DMS114 treated with DMSO at 0.1 percent for 48 hours (cell line): ENCODE results near the gene SLC40A1.

Source experiments
- DNase-seq: peaks from one replicate; lab custom pipeline; 2025; ENCODE audit not compliant: unreplicated experiment; lab: John Stamatoyannopoulos, UW

Gene SLC40A1

DNA sequence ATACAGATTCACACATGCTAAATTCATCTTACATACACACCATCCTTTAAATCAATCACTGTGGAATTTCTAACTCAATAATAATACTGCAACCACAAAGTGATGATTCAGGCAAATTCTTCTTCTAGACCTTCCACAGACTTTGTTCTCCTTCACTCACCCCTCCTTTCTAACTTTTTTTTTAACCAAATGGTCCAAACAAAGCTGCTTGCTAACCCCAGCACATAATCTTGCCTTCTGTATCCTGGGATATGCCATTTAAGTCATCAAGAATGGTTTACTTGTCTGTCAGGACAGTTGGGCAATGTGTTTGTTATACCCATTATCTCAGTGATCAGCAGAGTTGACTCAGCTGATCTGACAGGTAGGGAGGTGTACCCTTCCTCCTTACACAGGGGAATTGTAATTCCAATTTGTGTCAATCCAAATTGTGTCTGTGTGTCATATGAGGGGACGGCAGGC lies 10.0 kb downstream of the SLC40A1 start:
- no peak for DNase-seq

DNA sequence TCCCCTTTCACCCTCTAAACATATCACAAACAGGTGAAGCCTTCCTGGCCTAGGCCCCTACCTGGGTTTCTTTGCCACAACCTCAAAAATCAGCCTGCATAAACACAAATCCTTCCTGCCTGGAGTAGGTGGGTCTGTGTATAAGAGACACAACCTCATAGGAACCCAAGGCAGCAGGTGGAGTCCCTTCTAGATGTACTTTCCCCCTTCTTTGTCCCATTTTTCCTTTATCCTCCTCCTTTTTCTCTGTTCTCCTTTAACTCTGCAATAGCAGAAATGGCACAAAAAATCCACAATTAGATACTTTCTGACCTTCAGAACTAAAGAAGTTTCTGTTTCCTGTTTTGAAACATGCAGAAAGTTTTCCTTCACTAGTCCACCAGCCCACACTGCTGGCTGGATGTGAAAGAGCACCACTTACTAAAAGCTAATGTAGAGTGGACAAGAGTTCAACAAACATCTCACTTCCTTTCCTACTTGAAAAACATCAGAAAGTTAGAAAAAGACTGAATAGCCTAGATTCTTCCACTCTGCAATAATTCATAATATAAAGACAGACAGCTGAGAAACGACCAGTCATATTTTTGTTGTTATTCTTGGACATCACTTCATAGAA lies 11.2 kb downstream of the SLC40A1 start:
- DNase-seq, result no peak

GRCh38 chr2:189566046-189566445 lies 14.5 kb downstream of the SLC40A1 start:
- no peak for DNase-seq

DNA sequence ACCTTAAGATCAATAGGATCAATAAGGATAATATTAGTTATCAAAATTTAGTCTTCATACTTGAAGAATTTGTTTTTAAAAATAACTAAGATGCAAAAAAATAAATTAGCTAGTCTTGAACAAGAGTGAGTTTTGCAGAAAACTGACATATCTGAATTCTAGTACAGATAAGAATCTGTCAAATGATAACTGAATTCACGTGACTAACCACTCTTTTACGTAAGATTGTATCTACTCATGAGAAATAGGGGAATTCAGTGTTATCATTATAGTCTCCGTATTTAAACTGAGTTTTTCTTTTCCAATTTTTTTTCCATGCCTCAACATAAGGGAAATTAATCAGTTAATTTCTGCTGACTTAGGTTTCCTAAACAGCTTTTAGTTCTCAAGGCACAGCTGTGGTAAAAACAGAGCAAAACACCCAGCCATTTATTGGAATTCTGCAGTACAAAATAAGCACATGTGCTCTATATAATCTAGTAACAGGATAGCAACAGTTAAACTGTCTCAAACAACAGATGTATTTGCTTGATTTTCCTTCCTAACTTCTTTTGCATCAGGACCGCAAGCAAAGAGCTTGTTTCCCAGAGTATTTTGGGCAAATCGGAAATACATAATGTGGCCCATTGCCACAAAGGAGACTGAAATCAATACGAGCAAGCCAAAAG lies 19.1 kb downstream of the SLC40A1 start:
- DNase-seq, result no peak

GRCh38 chr2:189560273-189560586 lies 20.4 kb downstream of the SLC40A1 start:
- no peak for DNase-seq

- DNase-seq, result peak; percentile 22
These were observed 20.9 kb downstream of the SLC40A1 start for GRCh38 chr2:189559579-189560272.

- no peak for DNase-seq
These were observed 21.9 kb downstream of the SLC40A1 start for GRCh38 chr2:189558516-189559272.

DNA sequence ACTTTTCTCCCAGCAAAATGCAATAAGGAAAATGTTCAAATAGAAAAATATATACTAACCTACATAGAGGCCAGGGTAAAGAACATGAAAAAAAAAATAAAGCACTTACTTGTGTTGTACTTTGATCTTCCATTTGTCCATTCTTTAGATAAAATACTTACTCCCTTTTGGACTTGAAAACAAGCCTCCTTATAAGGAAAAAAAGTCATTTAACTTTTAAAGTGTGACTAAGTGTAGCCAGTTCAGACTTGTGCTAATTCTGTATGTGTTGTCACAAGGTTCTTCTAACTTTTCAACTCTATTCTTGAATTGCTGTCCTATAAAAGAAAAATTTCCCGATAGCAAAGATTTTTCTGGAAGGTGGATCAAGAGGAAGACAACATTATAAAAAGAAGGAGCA lies 23.2 kb downstream of the SLC40A1 start:
- no peak for DNase-seq

DNA sequence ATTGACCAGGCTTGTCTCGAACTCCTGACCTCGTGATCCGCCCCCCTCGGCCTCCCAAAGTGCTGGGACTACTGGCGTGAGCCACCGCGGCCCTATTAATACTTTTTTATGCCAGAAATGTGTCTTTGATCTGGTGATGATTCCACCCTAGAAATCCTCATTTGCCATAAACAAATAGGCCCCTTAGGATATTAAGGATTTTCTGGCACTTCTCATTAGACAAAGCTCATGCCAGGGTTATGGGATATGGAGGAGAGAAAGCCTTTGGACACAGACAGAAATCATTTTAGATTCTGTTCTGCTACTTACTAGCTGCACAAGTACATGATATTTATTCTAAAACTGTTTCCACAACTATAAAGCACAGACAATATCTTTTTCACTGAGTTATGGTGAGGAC lies 24.1 kb downstream of the SLC40A1 start:
- no peak for DNase-seq

GRCh38 chr2:189555232-189555631 lies 25.4 kb downstream of the SLC40A1 start:
- no peak for DNase-seq

GRCh38 chr2:189553504-189554088 lies 27.0 kb downstream of the SLC40A1 start:
- DNase-seq, result no peak

DNA sequence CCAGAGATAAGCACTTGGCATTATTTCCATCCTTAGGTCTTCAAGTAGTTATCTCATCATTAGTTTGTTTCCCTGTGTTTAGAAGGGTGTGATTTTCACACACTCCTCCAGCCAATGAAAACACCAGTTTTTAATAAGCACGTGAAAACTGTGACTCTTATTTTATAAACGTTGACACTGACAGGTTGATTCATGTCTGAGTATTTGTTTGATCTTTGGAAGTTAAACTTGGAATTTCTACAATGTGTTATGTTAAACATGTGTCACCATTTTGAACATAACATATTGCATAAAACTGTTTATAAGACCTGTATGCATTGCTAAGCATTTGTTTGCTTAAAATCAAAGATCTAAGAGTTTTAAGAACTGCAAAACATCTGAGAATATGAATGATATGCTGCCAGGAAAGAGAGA lies 27.6 kb downstream of the SLC40A1 start:
- no peak for DNase-seq

- DNase-seq, result no peak
These were observed 28.1 kb downstream of the SLC40A1 start for GRCh38 chr2:189552334-189552990.

DNA sequence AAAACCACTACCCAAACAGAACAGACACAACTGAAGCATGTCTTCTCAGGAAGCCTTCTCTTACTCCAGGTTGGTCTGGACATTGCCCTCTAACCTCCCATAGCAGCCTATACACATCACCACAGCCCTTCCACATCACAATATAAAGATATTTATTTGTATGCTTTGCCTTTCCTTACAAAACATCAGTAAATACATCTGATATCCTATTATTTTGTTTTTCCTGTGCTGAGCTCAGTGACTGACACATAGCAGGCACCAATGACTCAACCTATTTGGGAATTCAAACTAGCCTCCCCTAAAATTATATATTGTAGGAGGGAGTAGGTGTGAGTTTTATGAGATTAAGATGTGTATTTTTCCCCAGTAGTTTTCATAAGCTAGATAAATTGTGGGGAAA lies 28.8 kb downstream of the SLC40A1 start:
- DNase-seq, result no peak

DNA sequence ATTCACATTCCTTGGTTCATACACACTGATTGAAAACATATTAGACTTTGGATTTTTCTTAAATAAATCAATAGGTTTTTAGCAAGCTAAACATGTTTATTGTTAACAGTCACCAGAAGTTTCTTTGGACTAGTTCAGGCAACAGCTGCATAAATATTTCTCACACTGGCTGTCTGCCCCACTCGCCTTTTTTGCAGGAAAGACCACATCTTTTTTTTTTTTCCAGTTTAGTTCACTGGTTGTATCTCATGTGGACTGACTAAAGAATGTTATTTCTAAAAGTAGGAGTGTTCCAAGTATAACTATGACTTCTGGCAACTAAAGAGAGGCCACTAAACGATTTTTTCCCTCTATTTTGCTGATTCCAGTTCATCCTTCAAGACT lies 31.1 kb downstream of the SLC40A1 start:
- DNase-seq, result no peak

DNA sequence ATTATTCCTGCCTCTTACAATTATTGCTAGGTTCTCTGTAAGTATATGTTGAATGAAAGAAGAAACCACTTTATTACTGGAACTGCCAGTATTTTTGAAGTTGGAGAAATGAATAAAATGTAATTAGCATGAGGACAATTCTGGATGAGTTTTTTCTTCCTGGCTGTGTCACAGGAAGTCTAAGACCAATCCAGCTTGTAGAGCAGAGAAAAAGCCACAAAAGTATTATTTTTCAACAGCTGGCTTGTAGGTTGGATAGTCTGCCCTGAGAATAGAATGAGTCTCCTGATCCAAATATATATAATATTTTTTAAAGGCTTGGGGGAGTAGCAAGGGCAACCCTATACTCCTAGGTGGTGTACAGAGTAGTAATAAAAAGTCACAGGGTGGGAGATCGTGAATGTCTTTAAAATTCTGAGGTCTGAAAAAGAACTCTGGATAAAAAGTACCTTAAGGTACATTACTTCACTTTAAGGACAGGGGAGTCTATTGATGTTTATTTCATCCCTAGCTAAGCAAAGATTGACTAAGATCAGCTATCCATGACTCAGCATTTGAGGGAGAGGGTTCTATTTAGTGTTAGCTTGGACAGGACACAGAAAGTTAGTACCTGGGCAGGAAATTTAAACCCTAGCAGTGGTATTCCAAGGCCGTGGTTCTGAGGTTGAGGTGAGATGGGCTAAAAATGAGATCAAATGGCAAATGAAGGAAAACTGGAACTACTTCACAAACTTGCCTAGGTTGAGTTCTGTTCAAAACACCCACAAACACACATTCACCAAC lies 31.7 kb downstream of the SLC40A1 start:
- DNase-seq, result no peak

DNA sequence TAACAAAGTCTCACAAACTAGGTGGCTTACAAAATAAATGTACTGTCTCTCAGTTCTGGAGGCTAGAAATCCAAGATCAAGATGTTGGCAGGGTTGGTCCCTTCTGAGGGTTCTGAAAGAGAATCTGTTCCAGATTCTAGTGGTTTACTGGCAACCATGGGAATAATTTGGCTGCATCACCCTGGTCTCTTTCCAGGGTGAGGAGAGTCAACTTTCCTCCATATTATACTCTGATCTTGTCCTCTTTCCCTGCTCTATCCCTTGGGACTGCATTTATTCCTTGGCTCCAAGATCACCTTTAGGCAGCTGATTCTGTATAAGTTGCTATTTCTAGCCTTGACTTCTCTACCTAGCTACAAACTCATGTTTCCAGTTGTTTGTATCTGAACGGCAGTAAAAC lies 35.2 kb downstream of the SLC40A1 start:
- DNase-seq, result no peak

DNA sequence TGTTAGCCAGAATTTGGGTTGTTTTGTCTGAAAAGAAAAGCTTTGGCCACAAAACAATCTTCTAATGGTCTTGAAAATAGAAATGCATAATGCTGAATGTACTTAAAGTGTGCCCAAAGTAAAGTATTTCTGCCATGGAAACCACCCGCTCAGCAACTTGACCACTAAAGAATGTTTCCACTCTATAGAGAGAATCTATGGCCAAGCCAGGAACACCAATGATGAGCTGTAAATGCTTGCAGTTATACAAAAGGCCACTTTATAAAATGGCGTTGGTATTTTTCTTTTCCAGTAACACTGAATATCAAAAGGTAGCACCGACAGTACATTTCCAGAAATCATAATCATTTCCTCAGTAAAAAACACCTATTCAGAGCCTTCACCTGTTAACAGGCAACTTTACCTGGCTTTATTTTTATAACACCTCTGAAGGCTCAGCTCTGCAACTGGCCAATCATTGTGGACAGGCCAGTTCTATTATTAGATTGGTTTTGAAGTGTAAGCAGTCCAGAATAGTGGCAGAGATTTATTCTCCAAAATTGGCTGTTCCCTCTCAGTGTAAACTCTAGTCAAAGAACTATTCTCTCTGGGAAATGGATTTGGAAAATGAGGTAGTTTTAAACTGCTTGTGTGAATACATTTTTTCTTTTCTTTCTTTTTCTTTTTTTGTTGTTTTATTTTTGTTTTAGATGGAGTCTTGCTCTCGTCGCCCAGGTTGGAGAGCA lies 36.1 kb downstream of the SLC40A1 start:
- DNase-seq, result no peak

- DNase-seq, result no peak
These were observed 37.2 kb downstream of the SLC40A1 start for GRCh38 chr2:189543367-189543766.
